Measurements from ENCODE around the gene FLACC1. TPM values are rescaled to one million over a fixed set of nuclear protein-coding genes. Genes with fewer than 3 reads are reported as not detected.
A peak's percentile ranks its signal among the peaks of the same experiment; 100 is the strongest.
"Not testable (repeated sequence)": the region's sequence is repeated elsewhere in the genome, so short reads cannot be mapped to it uniquely, and the experiment has no call there.

The FLACC1 gene
- total RNA-seq, 1 donor from 2014 or later: 0.23 TPM

GRCh38 chr2:201298462-201299052 is 58.6 kb downstream of the FLACC1 start:
- intact Hi-C loops (cut with micrococcal nuclease): no loop called here
- Mint-ChIP-seq H3K9me3 (peaks cover 56% of the 10 kb centered on the region), H3K27ac (no peak overlapping the region), H3K4me3 (no peak overlapping the region), H3K4me1 (ENCODE audit: low read depth) (no peaks in the 10 kb centered on the region), H3K36me3 (ENCODE audit: low read depth) (peaks cover 43% of the 10 kb centered on the region), H3K27me3 (ENCODE audit: insufficient read depth) (no peaks in the 10 kb centered on the region)
- DNase-seq (ENCODE audit: low spot score): no peak

- H3K27me3 Mint-ChIP-seq (ENCODE audit: insufficient read depth); intact Hi-C loops (cut with micrococcal nuclease); H3K27ac Mint-ChIP-seq; H3K4me3 Mint-ChIP-seq; H3K4me1 Mint-ChIP-seq (ENCODE audit: low read depth); DNase-seq (ENCODE audit: low spot score): not testable (repeated sequence)
- Mint-ChIP-seq H3K36me3 (ENCODE audit: low read depth) (peaks cover 72% of the 10 kb centered on the region), H3K9me3 (peaks cover 56% of the 10 kb centered on the region)
Observed at GRCh38 chr2:201290457-201291148, 66.5 kb downstream of the FLACC1 start.

GRCh38 chr2:201285499-201285898 is 71.6 kb downstream of the FLACC1 start:
- Mint-ChIP-seq H3K9me3 (peaks cover 26% of the 10 kb centered on the region), H3K27me3 (ENCODE audit: insufficient read depth) (no peaks in the 10 kb centered on the region), H3K27ac (no peak overlapping the region), H3K4me3 (no peak overlapping the region), H3K36me3 (ENCODE audit: low read depth) (peaks cover 61% of the 10 kb centered on the region), H3K4me1 (ENCODE audit: low read depth) (peaks cover 17% of the 10 kb centered on the region)
- DNase-seq (ENCODE audit: low spot score): no peak
- intact Hi-C loops (cut with micrococcal nuclease): no loop called here

GRCh38 chr2:201280191-201281040 is 76.7 kb downstream of the FLACC1 start:
- no peak for DNase-seq (ENCODE audit: low spot score)
- H3K9me3 Mint-ChIP-seq: no peaks in the 10 kb centered on the region
- no peaks in the 10 kb centered on the region for H3K27me3 Mint-ChIP-seq (ENCODE audit: insufficient read depth)
- H3K4me1 Mint-ChIP-seq (ENCODE audit: low read depth): peaks cover 29% of the 10 kb centered on the region
- intact Hi-C loops (cut with micrococcal nuclease): no loop called here
- H3K27ac Mint-ChIP-seq: peak overlapping the region; percentile 72
- H3K36me3 Mint-ChIP-seq (ENCODE audit: low read depth): peaks cover 46% of the 10 kb centered on the region
- no peak overlapping the region for H3K4me3 Mint-ChIP-seq

- H3K36me3 Mint-ChIP-seq (ENCODE audit: low read depth): peaks cover 48% of the 10 kb centered on the region
- peaks cover 29% of the 10 kb centered on the region for H3K4me1 Mint-ChIP-seq (ENCODE audit: low read depth)
- DNase-seq (ENCODE audit: low spot score): no peak
- peak overlapping the region; percentile 70 for H3K27ac Mint-ChIP-seq
- H3K27me3 Mint-ChIP-seq (ENCODE audit: insufficient read depth): no peaks in the 10 kb centered on the region
- H3K4me3 Mint-ChIP-seq: no peak overlapping the region
- intact Hi-C loops (cut with micrococcal nuclease): loop anchor here (1.0 kb wide), 1 partner anchor 43 kb away; no protein-coding TSS in a partner anchor
- no peaks in the 10 kb centered on the region for H3K9me3 Mint-ChIP-seq
Observed at GRCh38 chr2:201279079-201279478, 78.1 kb downstream of the FLACC1 start.

GRCh38 chr2:201276511-201276910 is 80.6 kb downstream of the FLACC1 start:
- Mint-ChIP-seq H3K27ac (peak overlapping the region; percentile 36), H3K36me3 (ENCODE audit: low read depth) (peaks cover 63% of the 10 kb centered on the region), H3K9me3 (no peaks in the 10 kb centered on the region), H3K4me1 (ENCODE audit: low read depth) (peaks cover 47% of the 10 kb centered on the region), H3K27me3 (ENCODE audit: insufficient read depth) (no peaks in the 10 kb centered on the region), H3K4me3 (no peak overlapping the region)
- intact Hi-C loops (cut with micrococcal nuclease): no loop called here
- no peak for DNase-seq (ENCODE audit: low spot score)

GRCh38 chr2:201275990-201276389 is 81.2 kb downstream of the FLACC1 start:
- peaks cover 52% of the 10 kb centered on the region for H3K4me1 Mint-ChIP-seq (ENCODE audit: low read depth)
- peak overlapping the region; percentile 36 for H3K27ac Mint-ChIP-seq
- no peak for DNase-seq (ENCODE audit: low spot score)
- peaks cover 66% of the 10 kb centered on the region for H3K36me3 Mint-ChIP-seq (ENCODE audit: low read depth)
- H3K4me3 Mint-ChIP-seq: no peak overlapping the region
- no peaks in the 10 kb centered on the region for H3K9me3 Mint-ChIP-seq
- no peaks in the 10 kb centered on the region for H3K27me3 Mint-ChIP-seq (ENCODE audit: insufficient read depth)
- intact Hi-C loops (cut with micrococcal nuclease): no loop called here

- intact Hi-C loops (cut with micrococcal nuclease): no loop called here
Observed at GRCh38 chr2:201275069-201275468, 82.1 kb downstream of the FLACC1 start.

GRCh38 chr2:201273330-201273983 is 83.7 kb downstream of the FLACC1 start:
- no peaks in the 10 kb centered on the region for H3K9me3 Mint-ChIP-seq
- no peaks in the 10 kb centered on the region for H3K27me3 Mint-ChIP-seq (ENCODE audit: insufficient read depth)
- peak overlapping the region; percentile 62 for H3K27ac Mint-ChIP-seq
- intact Hi-C loops (cut with micrococcal nuclease): no loop called here
- H3K36me3 Mint-ChIP-seq (ENCODE audit: low read depth): peaks cover 59% of the 10 kb centered on the region
- peaks cover 53% of the 10 kb centered on the region for H3K4me1 Mint-ChIP-seq (ENCODE audit: low read depth)
- DNase-seq (ENCODE audit: low spot score): no peak
- no peak overlapping the region for H3K4me3 Mint-ChIP-seq

More at GRCh38 chr2:201275069-201275468, 82.1 kb downstream of the FLACC1 start:
- Mint-ChIP-seq H3K4me1 (ENCODE audit: low read depth) (peaks cover 52% of the 10 kb centered on the region), H3K4me3 (no peak overlapping the region), H3K27ac (no peak overlapping the region), H3K9me3 (no peaks in the 10 kb centered on the region), H3K36me3 (ENCODE audit: low read depth) (peaks cover 62% of the 10 kb centered on the region), H3K27me3 (ENCODE audit: insufficient read depth) (no peaks in the 10 kb centered on the region)
- DNase-seq (ENCODE audit: low spot score): no peak

- H3K9me3 Mint-ChIP-seq: no peaks in the 10 kb centered on the region
- no peak for DNase-seq (ENCODE audit: low spot score)
- peak overlapping the region; percentile 27 for H3K27ac Mint-ChIP-seq
- intact Hi-C loops (cut with micrococcal nuclease): no loop called here
- no peak overlapping the region for H3K4me3 Mint-ChIP-seq
- H3K36me3 Mint-ChIP-seq (ENCODE audit: low read depth): peaks cover 65% of the 10 kb centered on the region
- H3K27me3 Mint-ChIP-seq (ENCODE audit: insufficient read depth): no peaks in the 10 kb centered on the region
- peaks cover 63% of the 10 kb centered on the region for H3K4me1 Mint-ChIP-seq (ENCODE audit: low read depth)
Observed at GRCh38 chr2:201271917-201272316, 85.2 kb downstream of the FLACC1 start.

- intact Hi-C loops (cut with micrococcal nuclease): no loop called here
- DNase-seq (ENCODE audit: low spot score): no peak
- H3K4me1 Mint-ChIP-seq (ENCODE audit: low read depth): peaks cover 77% of the 10 kb centered on the region
- no peaks in the 10 kb centered on the region for H3K9me3 Mint-ChIP-seq
- H3K36me3 Mint-ChIP-seq (ENCODE audit: low read depth): peaks cover 68% of the 10 kb centered on the region
- H3K4me3 Mint-ChIP-seq: no peak overlapping the region
- no peaks in the 10 kb centered on the region for H3K27me3 Mint-ChIP-seq (ENCODE audit: insufficient read depth)
- peak overlapping the region; percentile 15 for H3K27ac Mint-ChIP-seq
Observed at GRCh38 chr2:201270293-201271001, 86.7 kb downstream of the FLACC1 start.

- intact Hi-C loops (cut with micrococcal nuclease): no loop called here
- Mint-ChIP-seq H3K27ac (no peak overlapping the region), H3K9me3 (no peaks in the 10 kb centered on the region), H3K4me1 (ENCODE audit: low read depth) (peaks cover 78% of the 10 kb centered on the region), H3K4me3 (no peak overlapping the region), H3K27me3 (ENCODE audit: insufficient read depth) (no peaks in the 10 kb centered on the region), H3K36me3 (ENCODE audit: low read depth) (peaks cover 63% of the 10 kb centered on the region)
- no peak for DNase-seq (ENCODE audit: low spot score)
Observed at GRCh38 chr2:201269764-201270163, 87.4 kb downstream of the FLACC1 start.
